ENCODE results near the gene ARHGEF6. TPM values are rescaled to one million over a fixed set of nuclear protein-coding genes. Genes with fewer than 3 reads are reported as not detected.

The ARHGEF6 gene
- total RNA-seq, 4 donors from 2014 or later: 4.2 to 13.9 (median 8.2) TPM

DNA sequence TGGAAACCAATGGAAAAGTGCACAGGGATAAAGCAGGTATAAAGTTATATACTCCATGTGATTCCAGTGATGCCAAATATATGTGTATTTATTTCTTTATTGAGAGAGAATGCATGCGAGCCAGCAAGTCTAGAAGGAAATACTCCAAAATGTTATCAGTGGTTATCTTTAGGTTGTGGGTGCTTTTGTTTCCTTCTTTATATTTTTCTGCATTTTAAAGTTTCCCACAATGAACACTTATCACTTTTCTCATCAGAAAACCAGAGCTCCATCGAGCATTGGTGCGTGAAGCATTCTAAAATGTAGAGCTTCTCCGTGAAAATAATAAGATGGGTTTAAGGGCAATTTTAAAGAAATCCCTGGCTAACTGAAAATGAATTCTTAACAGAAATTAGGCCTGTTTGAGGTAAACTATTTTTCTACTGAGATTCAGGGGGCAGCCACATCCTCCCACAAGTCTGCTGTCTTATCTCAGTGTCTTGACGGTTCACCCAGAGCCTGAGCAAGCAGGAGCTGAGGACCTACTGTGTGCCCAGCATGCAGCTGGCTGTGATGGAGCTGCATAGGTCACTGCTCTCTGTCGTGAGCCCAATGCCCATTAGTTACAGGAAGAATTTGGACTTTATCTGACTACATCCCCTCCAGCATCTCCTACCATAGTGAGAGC lies 151.5 kb downstream of the ARHGEF6 start:
- Histone ChIP-seq H3K27ac (no peak overlapping the region), H3K4me3 (no peak overlapping the region), H3K9me3 (no peaks in the 10 kb centered on the region), H3K36me3 (no peaks in the 10 kb centered on the region), H3K27me3 (no peaks in the 10 kb centered on the region), H3K4me1 (no peaks in the 10 kb centered on the region)
- no peak for DNase-seq
- intact Hi-C loops (cut with DNase I; ENCODE audit: low total_unique reads): no loop called here
- no peak for TF ChIP-seq POLR2AphosphoS5 (IDR thresholded peaks at IDR 0.05)
- TF ChIP-seq, protein P1, sequence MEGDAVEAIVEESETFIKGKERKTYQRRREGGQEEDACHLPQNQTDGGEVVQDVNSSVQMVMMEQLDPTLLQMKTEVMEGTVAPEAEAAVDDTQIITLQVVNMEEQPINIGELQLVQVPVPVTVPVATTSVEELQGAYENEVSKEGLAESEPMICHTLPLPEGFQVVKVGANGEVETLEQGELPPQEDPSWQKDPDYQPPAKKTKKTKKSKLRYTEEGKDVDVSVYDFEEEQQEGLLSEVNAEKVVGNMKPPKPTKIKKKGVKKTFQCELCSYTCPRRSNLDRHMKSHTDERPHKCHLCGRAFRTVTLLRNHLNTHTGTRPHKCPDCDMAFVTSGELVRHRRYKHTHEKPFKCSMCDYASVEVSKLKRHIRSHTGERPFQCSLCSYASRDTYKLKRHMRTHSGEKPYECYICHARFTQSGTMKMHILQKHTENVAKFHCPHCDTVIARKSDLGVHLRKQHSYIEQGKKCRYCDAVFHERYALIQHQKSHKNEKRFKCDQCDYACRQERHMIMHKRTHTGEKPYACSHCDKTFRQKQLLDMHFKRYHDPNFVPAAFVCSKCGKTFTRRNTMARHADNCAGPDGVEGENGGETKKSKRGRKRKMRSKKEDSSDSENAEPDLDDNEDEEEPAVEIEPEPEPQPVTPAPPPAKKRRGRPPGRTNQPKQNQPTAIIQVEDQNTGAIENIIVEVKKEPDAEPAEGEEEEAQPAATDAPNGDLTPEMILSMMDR (IDR thresholded peaks at IDR 0.05): no peak
- TF ChIP-seq EP300 (IDR thresholded peaks at IDR 0.05; ENCODE audit: low read depth): no peak
- TF ChIP-seq POLR2A (IDR thresholded peaks at IDR 0.05): no peak
- in situ Hi-C loops (cut with MboI; ENCODE audit: low pct_ligation_motif_present in 1 of 4, low pct_unique_long_range_greater_than_20kb in 1 of 4, low sequenced_read_pairs in 3 of 4): no loop called here
- WGBS, 2 donors (ENCODE audit: low coverage in 1 of 2): 51 to 62% methylated on average over 4 to 6 of the region's 6 CpGs

DNA sequence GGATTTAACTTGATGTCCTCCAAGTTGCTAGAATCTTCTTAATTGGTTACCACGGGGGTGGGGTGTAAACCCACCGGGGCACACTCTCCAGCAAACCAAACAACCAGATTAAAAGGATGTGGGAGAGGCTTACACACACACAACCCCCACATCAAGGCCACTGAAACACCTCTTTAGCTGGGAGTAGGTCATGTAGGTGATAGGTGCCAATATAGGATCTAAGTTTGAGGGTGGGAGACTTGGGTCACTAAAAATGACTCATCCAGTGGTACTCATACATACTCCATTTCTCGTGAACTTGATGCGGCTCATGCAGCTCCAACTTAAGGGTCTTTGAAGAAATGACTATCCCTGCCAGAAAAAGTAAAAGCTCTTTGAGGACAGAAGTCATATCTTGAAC lies 153.3 kb downstream of the ARHGEF6 start:
- TF ChIP-seq POLR2AphosphoS5 (IDR thresholded peaks at IDR 0.05): no peak
- TF ChIP-seq EP300 (IDR thresholded peaks at IDR 0.05; ENCODE audit: low read depth): no peak
- TF ChIP-seq, protein P1 (IDR thresholded peaks at IDR 0.05): no peak
- TF ChIP-seq POLR2A (IDR thresholded peaks at IDR 0.05): no peak
- WGBS, 2 donors (ENCODE audit: low coverage in 1 of 2): 76 to 92% methylated on average over 2 to 4 of the region's 4 CpGs
- DNase-seq: no peak
- no peaks in the 10 kb centered on the region for H3K9me3 ChIP-seq
- intact Hi-C loops (cut with DNase I; ENCODE audit: low total_unique reads) (no loop called here), in situ Hi-C loops (cut with MboI; ENCODE audit: low pct_ligation_motif_present in 1 of 4, low pct_unique_long_range_greater_than_20kb in 1 of 4, low sequenced_read_pairs in 3 of 4) (no loop called here)
- H3K27me3 ChIP-seq: no peaks in the 10 kb centered on the region
- H3K27ac ChIP-seq: no peak overlapping the region
- no peaks in the 10 kb centered on the region for H3K4me1 ChIP-seq
- no peak overlapping the region for H3K4me3 ChIP-seq
- H3K36me3 ChIP-seq: no peaks in the 10 kb centered on the region

DNA sequence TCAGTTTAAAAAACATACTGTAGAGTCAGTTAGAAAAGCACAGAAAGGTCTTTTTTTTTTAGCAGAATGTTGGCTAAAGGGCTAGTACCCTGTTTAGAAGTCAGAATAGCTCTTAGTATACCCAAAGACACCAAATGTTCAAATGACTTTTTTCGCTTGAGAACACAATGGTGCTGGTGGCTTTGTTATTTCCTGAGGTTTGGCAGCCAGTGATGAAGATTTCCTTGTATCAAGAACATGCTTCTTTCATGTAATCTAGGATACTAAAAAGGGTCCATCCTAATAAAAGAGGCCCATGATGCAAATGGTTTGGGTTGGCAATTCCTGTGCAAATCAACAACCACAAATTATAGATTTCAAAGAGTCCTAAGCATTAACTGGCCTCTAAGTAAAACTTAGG lies 153.8 kb downstream of the ARHGEF6 start:
- in situ Hi-C loops (cut with MboI; ENCODE audit: low pct_ligation_motif_present in 1 of 4, low pct_unique_long_range_greater_than_20kb in 1 of 4, low sequenced_read_pairs in 3 of 4) (no loop called here), intact Hi-C loops (cut with DNase I; ENCODE audit: low total_unique reads) (no loop called here)
- no peaks in the 10 kb centered on the region for H3K36me3 ChIP-seq
- no peak for TF ChIP-seq POLR2A (IDR thresholded peaks at IDR 0.05)
- TF ChIP-seq POLR2AphosphoS5 (IDR thresholded peaks at IDR 0.05): no peak
- TF ChIP-seq, protein P1 (IDR thresholded peaks at IDR 0.05): no peak
- no peak for TF ChIP-seq EP300 (IDR thresholded peaks at IDR 0.05; ENCODE audit: low read depth)
- H3K27ac ChIP-seq: no peak overlapping the region
- H3K4me3 ChIP-seq: no peak overlapping the region
- DNase-seq: no peak
- H3K9me3 ChIP-seq: no peaks in the 10 kb centered on the region
- no peaks in the 10 kb centered on the region for H3K4me1 ChIP-seq
- WGBS, 2 donors (ENCODE audit: low coverage in 1 of 2): 60 to 80% methylated on average over 1 of the region's 1 CpG
- H3K27me3 ChIP-seq: no peaks in the 10 kb centered on the region

GRCh38 chrX:136626237-136626636 lies 154.5 kb downstream of the ARHGEF6 start:
- Histone ChIP-seq H3K4me1 (no peaks in the 10 kb centered on the region), H3K4me3 (no peak overlapping the region), H3K27me3 (no peaks in the 10 kb centered on the region), H3K9me3 (no peaks in the 10 kb centered on the region), H3K27ac (no peak overlapping the region), H3K36me3 (no peaks in the 10 kb centered on the region)
- in situ Hi-C loops (cut with MboI; ENCODE audit: low pct_ligation_motif_present in 1 of 4, low pct_unique_long_range_greater_than_20kb in 1 of 4, low sequenced_read_pairs in 3 of 4) (no loop called here), intact Hi-C loops (cut with DNase I; ENCODE audit: low total_unique reads) (no loop called here)
- TF ChIP-seq, protein P1 (IDR thresholded peaks at IDR 0.05): no peak
- TF ChIP-seq POLR2AphosphoS5 (IDR thresholded peaks at IDR 0.05) (no peak), POLR2A (IDR thresholded peaks at IDR 0.05) (no peak)
- WGBS, 2 donors (ENCODE audit: low coverage in 1 of 2): 43% methylated on average over 2 of the region's 2 CpGs; no CpG with 5 or more reads in 1 of the 2 donors
- no peak for DNase-seq
